OCI-M2 (cell line): ENCODE data around the gene BBS1.

Experiments
- DNase-seq: peaks from one replicate; lab custom pipeline; 2025; ENCODE audit not compliant: unreplicated experiment; lab: John Stamatoyannopoulos, UW

Gene BBS1

GRCh38 chr11:66548774-66549630 lies 38.6 kb downstream of the BBS1 start:
- no peak for DNase-seq

GRCh38 chr11:66549696-66550095 lies 39.3 kb downstream of the BBS1 start:
- DNase-seq, result no peak

- no peak for DNase-seq
Observed at GRCh38 chr11:66550887-66551286, 40.5 kb downstream of the BBS1 start.

GRCh38 chr11:66554602-66555001 lies 44.2 kb downstream of the BBS1 start:
- DNase-seq, result no peak

- DNase-seq, result no peak
Observed at GRCh38 chr11:66555416-66555815, 45.0 kb downstream of the BBS1 start.

GRCh38 chr11:66556086-66556485 lies 45.7 kb downstream of the BBS1 start:
- no peak for DNase-seq

GRCh38 chr11:66557733-66558326 lies 47.4 kb downstream of the BBS1 start:
- no peak for DNase-seq

GRCh38 chr11:66559142-66559865 lies 48.9 kb downstream of the BBS1 start:
- no peak for DNase-seq

- DNase-seq, result no peak
Observed at GRCh38 chr11:66559866-66560676, 49.6 kb downstream of the BBS1 start.

GRCh38 chr11:66561178-66561974 lies 50.9 kb downstream of the BBS1 start:
- DNase-seq, result no peak

- DNase-seq, result no peak
Observed at GRCh38 chr11:66561975-66562248, 51.5 kb downstream of the BBS1 start.

GRCh38 chr11:66562275-66562674 lies 51.8 kb downstream of the BBS1 start:
- no peak for DNase-seq

GRCh38 chr11:66562907-66563583 lies 52.6 kb downstream of the BBS1 start:
- DNase-seq, result no peak

GRCh38 chr11:66563832-66564231 lies 53.4 kb downstream of the BBS1 start:
- no peak for DNase-seq

GRCh38 chr11:66564538-66564937 lies 54.1 kb downstream of the BBS1 start:
- DNase-seq, result no peak

- no peak for DNase-seq
Observed at GRCh38 chr11:66564984-66565383, 54.5 kb downstream of the BBS1 start.

- no peak for DNase-seq
Observed at GRCh38 chr11:66566221-66566620, 55.8 kb downstream of the BBS1 start.

- DNase-seq, result no peak
Observed at GRCh38 chr11:66567787-66568123, 57.3 kb downstream of the BBS1 start.

- DNase-seq, result peak; percentile 28
Observed at GRCh38 chr11:66568124-66568916, 57.9 kb downstream of the BBS1 start, which contains the start of gene CTSF. Gene CTSF, minus strand, starts transcription at chr11:66568606. Its CDS starts 120 bp downstream, at chr11:66568486.
